Right atrium auricular region (tissue), 2 donors: ENCODE results near the gene RAB11FIP4. TPM values are rescaled to one million over a fixed set of nuclear protein-coding genes. Genes with fewer than 3 reads are reported as not detected.

Experiments
- DNase-seq: peaks from one replicate; pipeline ENCODE4 v3.0.0-alpha.2; 2019; ENCODE audit warnings: low spot score
- H3K27ac ChIP-seq, 2 donors: fragments of 200-600 bp; sonication (generic); 1 replicate in 1 of 2; 2 replicates in 1 of 2; pipeline ENCODE4 v1.5.1; 2016 to 2019
- H3K27me3 ChIP-seq, 2 donors: fragments of 200-600 bp; sonication (generic); one replicate each; pipeline versions ENCODE4 v1.5.1 to v1.6.0; 2017 to 2019
- H3K36me3 ChIP-seq: fragments of 200-600 bp; sonication (generic); one replicate; pipeline ENCODE4 v1.5.1; 2016
- H3K4me1 ChIP-seq, 2 donors: fragments of 200-600 bp; sonication (generic); one replicate each; pipeline versions ENCODE4 v1.5.1 to v1.6.0; 2017 to 2019
- H3K4me3 ChIP-seq, 2 donors: fragments of 200-600 bp; sonication (generic); 1 replicate in 1 of 2; 2 replicates in 1 of 2; pipeline ENCODE4 v1.5.1; 2017 to 2019; ENCODE audit warnings: mild to moderate bottlenecking in 1 of 2, moderate library complexity in 1 of 2
- H3K9me3 ChIP-seq, 2 donors: fragments of 200-600 bp; sonication (generic); one replicate each; pipeline ENCODE4 v1.5.1; 2019
- CTCF ChIP-seq, 2 donors: fragments of 200-600 bp; sonication (generic); IDR thresholded peaks; one replicate each; pipeline ENCODE4 v1.5.1; 2019; ENCODE audit warnings: antibody characterized with exemption in 2 of 2
- total RNA-seq, 2 donors: library from RNA; depleted of rRNA; stranded (reverse); fragments of >200 nt; gene quantifications; one replicate each; pipeline ENCODE4 v1.1.0, GENCODE V29; 2016

Gene RAB11FIP4
- total RNA-seq, 2 donors from 2014 or later: 4.4 to 7.2 TPM

- no peaks in the 10 kb centered on the region for H3K4me1 ChIP-seq
- no peaks in the 10 kb centered on the region for H3K36me3 ChIP-seq
- no peaks in the 10 kb centered on the region for H3K9me3 ChIP-seq
- no peak overlapping the region for H3K27ac ChIP-seq
- TF ChIP-seq CTCF (IDR thresholded peaks at IDR 0.05): no peak
- no peaks in the 10 kb centered on the region for H3K27me3 ChIP-seq
- DNase-seq: no peak
- no peak overlapping the region for H3K4me3 ChIP-seq
These were observed 52.6 kb downstream of the RAB11FIP4 start for GRCh38 chr17:31444026-31444425.

GRCh38 chr17:31446195-31446967 is 54.9 kb downstream of the RAB11FIP4 start:
- DNase-seq: no peak
- no peak for TF ChIP-seq CTCF (IDR thresholded peaks at IDR 0.05)

GRCh38 chr17:31448467-31449077 is 57.1 kb downstream of the RAB11FIP4 start:
- Histone ChIP-seq H3K4me3 (no peak overlapping the region), H3K27ac (no peak overlapping the region), H3K4me1 (peaks cover 0 to 5% of the 10 kb centered on the region in 2 donors), H3K9me3 (no peaks in the 10 kb centered on the region), H3K27me3 (no peaks in the 10 kb centered on the region), H3K36me3 (no peaks in the 10 kb centered on the region)
- no peak for DNase-seq
- no peak for TF ChIP-seq CTCF (IDR thresholded peaks at IDR 0.05)

More at GRCh38 chr17:31446195-31446967, 54.9 kb downstream of the RAB11FIP4 start:
- no peak overlapping the region for H3K4me3 ChIP-seq
- H3K4me1 ChIP-seq: no peaks in the 10 kb centered on the region
- H3K9me3 ChIP-seq: no peaks in the 10 kb centered on the region
- H3K36me3 ChIP-seq: no peaks in the 10 kb centered on the region
- no peaks in the 10 kb centered on the region for H3K27me3 ChIP-seq
- H3K27ac ChIP-seq: no peak overlapping the region

GRCh38 chr17:31449111-31449510 is 57.6 kb downstream of the RAB11FIP4 start:
- Histone ChIP-seq H3K36me3 (no peaks in the 10 kb centered on the region), H3K27ac (no peak overlapping the region), H3K4me1 (peaks cover 0 to 5% of the 10 kb centered on the region in 2 donors), H3K9me3 (no peaks in the 10 kb centered on the region), H3K27me3 (no peaks in the 10 kb centered on the region), H3K4me3 (no peak overlapping the region)
- TF ChIP-seq CTCF (IDR thresholded peaks at IDR 0.05): no peak
- DNase-seq: no peak

- no peak for DNase-seq
- peaks cover 0 to 5% of the 10 kb centered on the region in 2 donors for H3K4me1 ChIP-seq
- no peaks in the 10 kb centered on the region for H3K27me3 ChIP-seq
- H3K27ac ChIP-seq: no peak overlapping the region
- no peaks in the 10 kb centered on the region for H3K36me3 ChIP-seq
- H3K9me3 ChIP-seq: no peaks in the 10 kb centered on the region
- TF ChIP-seq CTCF (IDR thresholded peaks at IDR 0.05): no peak
- H3K4me3 ChIP-seq: no peak overlapping the region
These were observed 58.3 kb downstream of the RAB11FIP4 start for GRCh38 chr17:31449746-31450145.
